Gastrocnemius medialis (tissue), 4 donors: ENCODE data around the gene ADPRH.

Experiments used
- CTCF ChIP-seq, 5 experiments: fragments of 450-650 bp in 3 of 5; fragments of 200-600 bp in 2 of 5; sonication (generic) in 2 of 5; IDR thresholded peaks in 4 of 5; conservative IDR thresholded peaks in 1 of 5; 1 replicate in 4 of 5; 2 replicates in 1 of 5; pipeline ENCODE4 v1.5.1; 2016 to 2019; ENCODE audit warnings: antibody characterized with exemption in 5 of 5, mild to moderate bottlenecking in 3 of 5, moderate library complexity in 3 of 5
- POLR2A ChIP-seq, 2 donors: fragments of 450-650 bp; IDR thresholded peaks; one replicate each; pipeline ENCODE4 v1.6.1; 2017; ENCODE audit warnings: antibody characterized with exemption in 2 of 2, mild to moderate bottlenecking in 2 of 2, moderate library complexity in 2 of 2

GRCh38 chr3:119585856-119586570 lies 6.7 kb downstream of the ADPRH start:
- no peak for TF ChIP-seq CTCF (IDR thresholded peaks at IDR 0.05 in 4 of 5, conservative IDR thresholded peaks at IDR 0.05 in 1 of 5)
- TF ChIP-seq POLR2A (IDR thresholded peaks at IDR 0.05) = no peak
